Measurements from ENCODE around the gene AKTIP.
"Not testable (repeated sequence)": the region's sequence is repeated elsewhere in the genome, so short reads cannot be mapped to it uniquely, and the experiment has no call there.

Gene AKTIP

DNA sequence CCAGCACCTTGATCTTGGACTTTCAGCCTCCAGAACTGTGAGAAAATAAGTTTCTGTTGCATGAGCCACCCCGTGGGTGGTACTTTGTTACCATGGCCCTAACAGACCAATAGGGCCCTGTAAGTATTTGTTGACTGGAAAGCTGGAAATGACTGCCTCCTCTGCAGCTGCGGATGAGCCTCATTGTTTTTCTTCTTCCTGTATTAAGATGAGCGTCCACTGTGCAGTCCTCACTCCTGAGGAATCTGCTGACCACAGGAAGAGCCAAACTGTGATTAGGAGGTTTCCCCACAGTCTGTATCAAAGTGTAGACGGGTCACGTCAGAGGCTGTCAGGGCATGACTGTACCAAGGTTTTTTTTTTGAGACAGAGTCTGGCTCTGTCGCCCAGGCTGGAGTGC is 12.2 kb upstream of the AKTIP start:
- TF ChIP-seq, protein P1, sequence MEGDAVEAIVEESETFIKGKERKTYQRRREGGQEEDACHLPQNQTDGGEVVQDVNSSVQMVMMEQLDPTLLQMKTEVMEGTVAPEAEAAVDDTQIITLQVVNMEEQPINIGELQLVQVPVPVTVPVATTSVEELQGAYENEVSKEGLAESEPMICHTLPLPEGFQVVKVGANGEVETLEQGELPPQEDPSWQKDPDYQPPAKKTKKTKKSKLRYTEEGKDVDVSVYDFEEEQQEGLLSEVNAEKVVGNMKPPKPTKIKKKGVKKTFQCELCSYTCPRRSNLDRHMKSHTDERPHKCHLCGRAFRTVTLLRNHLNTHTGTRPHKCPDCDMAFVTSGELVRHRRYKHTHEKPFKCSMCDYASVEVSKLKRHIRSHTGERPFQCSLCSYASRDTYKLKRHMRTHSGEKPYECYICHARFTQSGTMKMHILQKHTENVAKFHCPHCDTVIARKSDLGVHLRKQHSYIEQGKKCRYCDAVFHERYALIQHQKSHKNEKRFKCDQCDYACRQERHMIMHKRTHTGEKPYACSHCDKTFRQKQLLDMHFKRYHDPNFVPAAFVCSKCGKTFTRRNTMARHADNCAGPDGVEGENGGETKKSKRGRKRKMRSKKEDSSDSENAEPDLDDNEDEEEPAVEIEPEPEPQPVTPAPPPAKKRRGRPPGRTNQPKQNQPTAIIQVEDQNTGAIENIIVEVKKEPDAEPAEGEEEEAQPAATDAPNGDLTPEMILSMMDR (IDR thresholded peaks at IDR 0.05; ENCODE audit: low read depth, low read length, missing control alignments): no peak
- H3K4me3 ChIP-seq (ENCODE audit: low read depth, low read length): no peak overlapping the region
- DNase-seq (ENCODE audit: low read depth): no peak

DNA sequence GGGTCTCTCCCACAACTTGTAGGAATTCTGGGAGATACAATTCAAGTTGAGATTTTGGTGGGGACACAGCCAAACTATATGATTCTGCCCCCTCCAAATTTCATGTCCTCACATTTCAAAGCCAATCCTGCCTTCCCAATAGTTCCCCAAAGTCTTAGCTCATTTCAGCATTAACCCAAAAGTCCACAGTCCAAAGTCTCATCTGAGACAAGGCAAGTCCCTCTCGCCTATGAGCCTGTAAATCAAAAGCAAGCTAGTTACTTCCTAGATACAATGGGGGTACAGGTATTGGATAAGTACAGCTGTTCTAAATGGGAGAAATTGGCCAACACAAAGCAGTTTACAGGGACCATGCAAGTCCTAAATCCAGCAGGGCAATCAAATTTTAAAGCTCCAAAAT is 9.8 kb upstream of the AKTIP start:
- DNase-seq (ENCODE audit: low read depth); H3K4me3 ChIP-seq (ENCODE audit: low read depth, low read length): not testable (repeated sequence)

GRCh38 chr16:53511403-53512280 is 8.6 kb upstream of the AKTIP start:
- H3K4me3 ChIP-seq (ENCODE audit: low read depth, low read length): no peak overlapping the region
- TF ChIP-seq, protein P1 (IDR thresholded peaks at IDR 0.05; ENCODE audit: low read depth, low read length, missing control alignments): no peak
- no peak for DNase-seq (ENCODE audit: low read depth)

DNA sequence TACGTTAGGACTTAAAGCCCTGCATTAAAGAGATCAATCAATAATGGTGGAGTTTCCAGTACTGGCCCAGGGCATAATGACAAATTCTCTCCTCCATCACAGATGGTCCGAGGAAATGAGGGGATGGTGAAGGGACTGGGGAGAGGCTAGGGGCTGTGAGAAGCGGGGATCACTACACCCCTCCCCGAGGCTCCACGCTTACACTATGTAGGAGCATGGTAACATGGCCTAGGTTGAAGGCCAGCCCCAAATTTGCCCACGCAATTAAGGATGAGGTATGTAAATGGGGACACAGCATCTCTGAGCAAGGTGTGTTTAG is 8.0 kb upstream of the AKTIP start:
- H3K4me3 ChIP-seq (ENCODE audit: low read depth, low read length): no peak overlapping the region
- TF ChIP-seq, protein P1 (IDR thresholded peaks at IDR 0.05; ENCODE audit: low read depth, low read length, missing control alignments): no peak
- no peak for DNase-seq (ENCODE audit: low read depth)

- H3K4me3 ChIP-seq (ENCODE audit: low read depth, low read length): no peak overlapping the region
- DNase-seq (ENCODE audit: low read depth): no peak
- TF ChIP-seq, protein P1 (IDR thresholded peaks at IDR 0.05; ENCODE audit: low read depth, low read length, missing control alignments): no peak
Measured at GRCh38 chr16:53510704-53511070, 7.7 kb upstream of the AKTIP start.

DNA sequence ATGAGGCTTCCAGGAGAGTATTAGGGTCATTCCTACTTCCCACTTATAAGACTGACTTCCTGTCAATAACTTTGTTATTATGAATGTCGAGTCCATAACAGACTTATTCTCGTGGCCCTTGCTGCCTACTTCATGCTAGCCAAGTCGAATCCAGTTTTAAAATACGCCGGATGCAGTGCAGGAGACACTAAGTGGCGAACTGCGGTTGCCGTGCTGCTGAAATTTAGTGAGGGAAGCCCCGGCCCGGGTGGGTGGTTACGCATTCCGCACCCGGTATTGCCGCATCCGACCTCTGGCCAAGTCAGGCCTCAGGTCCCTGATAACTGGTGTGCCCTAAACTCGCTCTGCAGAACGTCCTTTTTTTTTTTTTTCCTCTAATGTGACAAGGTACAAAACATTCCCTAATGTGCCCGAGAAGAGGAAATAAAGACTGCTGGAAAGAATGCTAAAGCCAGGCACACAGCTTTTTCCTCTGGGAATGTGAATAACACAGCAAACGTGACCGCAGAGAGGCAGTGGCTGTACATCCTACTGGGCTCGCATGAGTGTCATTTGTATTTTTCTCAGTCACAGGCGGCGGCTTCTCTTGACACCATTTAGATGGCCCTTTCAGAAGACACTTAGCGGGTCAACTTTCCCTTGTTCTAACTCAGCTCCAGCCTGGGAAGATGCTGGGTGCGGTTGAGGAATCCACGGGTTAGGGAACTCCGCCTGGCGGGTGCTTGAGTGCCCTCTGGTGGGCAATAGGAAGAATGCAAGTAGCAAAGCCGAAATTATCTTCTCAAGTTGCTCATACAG is 7.1 kb upstream of the AKTIP start:
- no peak overlapping the region for H3K4me3 ChIP-seq (ENCODE audit: low read depth, low read length)
- TF ChIP-seq, protein P1 (IDR thresholded peaks at IDR 0.05; ENCODE audit: low read depth, low read length, missing control alignments): peak; percentile 89
- no peak for DNase-seq (ENCODE audit: low read depth)

GRCh38 chr16:53507464-53508179 is 4.6 kb upstream of the AKTIP start:
- TF ChIP-seq, protein P1 (IDR thresholded peaks at IDR 0.05; ENCODE audit: low read depth, low read length, missing control alignments): no peak
- DNase-seq (ENCODE audit: low read depth): no peak
- no peak overlapping the region for H3K4me3 ChIP-seq (ENCODE audit: low read depth, low read length)

All from GM12864 (cell line).